Heart left ventricle (tissue), 16 donors: ENCODE measurements around the gene TRRAP. TPM values are rescaled to one million over a fixed set of nuclear protein-coding genes. Genes with fewer than 3 reads are reported as not detected.

Source experiments
- ATAC-seq, 4 donors: fragments of 200-7000 bp; cut with Tn5 transposase; one replicate each; pipeline ENCODE4 v1.9.1; 2020 to 2022; ENCODE audit warnings: moderate library complexity in 4 of 4, mild to moderate bottlenecking in 3 of 4, moderate number of reproducible peaks in 1 of 4
- DNase-seq, 5 donors: peaks; one replicate each; pipeline ENCODE4 v3.0.0-alpha.2; 2020
- H3K27ac ChIP-seq, 12 donors: fragments of 200-600 bp; sonication (generic) in 4 of 12; one replicate each; pipeline versions ENCODE4 v1.5.0 to v1.8.0; 2016 to 2022; ENCODE audit warnings: mild to moderate bottlenecking in 2 of 12
- H3K27me3 ChIP-seq, 9 donors: fragments of 200-600 bp; sonication (generic) in 2 of 9; one replicate each; pipeline versions ENCODE4 v1.5.1 to v1.8.0; 2016 to 2022; ENCODE audit warnings: mild to moderate bottlenecking in 3 of 9
- H3K36me3 ChIP-seq, 9 donors: fragments of 200-600 bp; sonication (generic) in 2 of 9; one replicate each; pipeline versions ENCODE4 v1.5.0 to v1.8.0; 2018 to 2022; ENCODE audit warnings: mild to moderate bottlenecking in 2 of 9
- H3K4me1 ChIP-seq, 12 donors: fragments of 200-600 bp; sonication (generic) in 4 of 12; one replicate each; pipeline versions ENCODE4 v1.5.0 to v1.8.0; 2016 to 2022; ENCODE audit warnings: mild to moderate bottlenecking in 3 of 12
- H3K4me3 ChIP-seq, 12 donors: fragments of 200-600 bp; sonication (generic) in 4 of 12; one replicate each; pipeline versions ENCODE4 v1.5.0 to v1.8.0; 2017 to 2022; ENCODE audit warnings: mild to moderate bottlenecking in 9 of 12, moderate library complexity in 4 of 12
- H3K9me3 ChIP-seq, 12 donors: fragments of 200-600 bp; sonication (generic) in 4 of 12; one replicate each; pipeline versions ENCODE4 v1.5.0 to v1.8.0; 2016 to 2022; ENCODE audit warnings: mild to moderate bottlenecking in 1 of 12
- CTCF ChIP-seq, 12 donors: fragments of 200-600 bp; sonication (generic) in 4 of 12; IDR thresholded peaks; one replicate each; pipeline versions ENCODE4 v1.5.0 to v1.8.0; 2018 to 2022; ENCODE audit warnings: antibody characterized with exemption in 12 of 12, mild to moderate bottlenecking in 5 of 12
- POLR2A ChIP-seq, 2 donors: fragments of 450-650 bp; IDR thresholded peaks; one replicate each; pipeline ENCODE4 v1.6.1; 2017; ENCODE audit warnings: antibody characterized with exemption in 2 of 2, mild to moderate bottlenecking in 2 of 2, moderate library complexity in 2 of 2
- WGBS, 4 donors: extraction: QIAGEN DNeasy Blood & Tissue Kit in 2 of 4; methylation state at CpG; one replicate each; pipeline versions ENCODE4 v1.1.5 to v1.1.7; 2013 to 2018; 5-methylcytosine and 5-hydroxymethylcytosine counted together
- intact Hi-C, 10 donors: fragments of 100-400 bp; cut with DNase I; formaldehyde crosslinking; loops; one replicate each; pipeline versions ENCODE4 v1.11.1 to v1.14.2; 2022
- polyA plus RNA-seq, 2 donors: library from polyadenylated mRNA; stranded (reverse); fragments of 200-250 nt; gene quantifications; one replicate each; pipeline ENCODE4 v1.2.3, GENCODE V29; 2013
- total RNA-seq, 9 donors: library from RNA; depleted of rRNA in 2 of 9; stranded (reverse); fragments of >200 nt in 2 of 9; fragmentation: NEBNext Ultra II Directional in 3 of 9; extraction: Animal tissue kit (Norgen Biotek cat#: 25700) in 3 of 9; gene quantifications; one replicate each; pipeline versions ENCODE4 v1.1.0 to v1.2.4, GENCODE V29; 2016 to 2023
- donor health status: ischemic (EF 13 %, LVEDD 7.1; RV severe dilation, severe dysfunction).
- donor health status: healthy with polysubstance abuse.
- donor health status: DM: no; HTN: yes; CAD: no.
- donor health status: DM: no; HTN: no; CAD: no.
- donor health status: ischemic (EF 25% LVEDD 6.9; RV normal size, moderate dysfunction).
- donor health status: ischemic (EF 25% LVEDD 5.7; RV mildly dilated, moderate dysfunction).
- donor health status: healthy.
- donor health status: DM: yes; HTN: yes; CAD: no.
- donor health status: ischemic (EF 35%, LVEDD 5.7; RV mildly dilated, moderate dysfunction).
- donor health status: nonischemic (EF 11% LVEDD 7.7; RV severe dilation, severe dysfunction).
- donor health status: DM: yes; HTN: yes; CAD: no.
- donor health status: PGD.
- donor health status: ischemic (EF 29% LVEDD 5.4; RV normal size, mild dysfunction).
- donor health status: nonischemic (EF 23%, LVEDD 6.1; RV moderate dilation, normal function).

TRRAP gene
- total and polyA plus RNA-seq, 11 donors, result 9.2 to 29.6 (median 21.6) TPM

DNA sequence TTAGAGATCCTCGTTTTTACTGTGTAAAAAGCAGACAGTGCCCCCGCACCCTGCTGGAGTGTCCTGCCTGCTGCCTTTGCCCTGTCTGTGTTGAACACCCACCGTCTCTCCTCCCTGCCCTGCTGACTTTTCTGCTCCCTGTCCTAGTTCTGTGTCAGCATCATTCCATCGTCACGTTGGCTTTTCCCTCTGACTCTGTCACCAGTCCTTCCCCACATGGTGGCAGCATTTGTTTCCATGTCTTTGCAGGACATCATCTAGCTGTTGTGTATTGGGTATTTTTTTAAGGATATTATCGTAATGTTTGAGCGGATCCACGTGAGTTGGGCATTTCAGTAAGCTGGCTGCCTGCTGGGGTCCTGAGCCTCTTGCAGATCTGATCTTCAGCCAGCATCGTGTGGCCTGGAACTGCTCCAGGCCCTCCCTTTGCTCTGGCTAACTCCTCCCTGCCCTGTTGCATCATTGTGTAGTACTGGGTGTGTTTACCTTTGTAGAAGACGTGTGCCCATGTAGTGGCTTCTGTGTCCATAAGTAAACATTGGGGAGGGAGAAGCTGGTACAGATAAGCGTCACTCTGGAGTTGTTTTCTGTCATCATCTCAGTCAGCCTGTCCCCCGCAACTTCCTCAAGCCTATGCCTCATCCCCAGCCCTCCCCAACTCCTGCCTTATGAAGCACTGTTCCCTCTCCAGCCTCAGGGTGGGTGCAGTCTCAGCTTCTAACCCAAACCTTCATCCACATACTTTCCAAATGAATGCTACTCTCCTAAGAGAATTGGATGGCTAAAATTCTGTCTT, 44.3 kb downstream of the TRRAP start:
- Histone ChIP-seq H3K4me3 (no peak overlapping the region), H3K9me3 (no peaks in the 10 kb centered on the region), H3K27ac (no peak overlapping the region), H3K36me3 (peaks cover 0 to 100% (median 100%) of the 10 kb centered on the region in 9 donors), H3K4me1 (peaks cover 0 to 9% (median 0%) of the 10 kb centered on the region in 12 donors), H3K27me3 (no peaks in the 10 kb centered on the region)
- TF ChIP-seq POLR2A (IDR thresholded peaks at IDR 0.05) (no peak), CTCF (IDR thresholded peaks at IDR 0.05) (peak in 5 of 12 donors; percentile 17 to 34 (median 24))
- ATAC-seq (peak; percentile 47 to 67 (median 59)), DNase-seq (no peak)
- intact Hi-C loops, result loop anchor here in 1 of 10 donors (10.0 kb wide), 1 partner anchor 52 kb away; no protein-coding TSS in a partner anchor
- 69 to 76% (median 73%) methylated on average over 12 of the region's 12 CpGs for WGBS, 4 donors

- DNase-seq (no peak), ATAC-seq (no peak)
- peaks cover 2 to 100% (median 100%) of the 10 kb centered on the region in 9 donors for H3K36me3 ChIP-seq
- no peak overlapping the region for H3K4me3 ChIP-seq
- intact Hi-C loops, result loop anchor here in 1 of 10 donors (10.0 kb wide), 1 partner anchor 51 kb away; no protein-coding TSS in a partner anchor
- no peaks in the 10 kb centered on the region for H3K9me3 ChIP-seq
- no peaks in the 10 kb centered on the region for H3K27me3 ChIP-seq
- no peak overlapping the region for H3K27ac ChIP-seq
- TF ChIP-seq CTCF (IDR thresholded peaks at IDR 0.05) (no peak), POLR2A (IDR thresholded peaks at IDR 0.05) (no peak)
- H3K4me1 ChIP-seq, result peaks cover 0 to 9% (median 0%) of the 10 kb centered on the region in 12 donors
- WGBS, 4 donors, result 84 to 96% (median 94%) methylated on average over 5 of the region's 5 CpGs
Measured at GRCh38 chr7:98923512-98923911, 45.2 kb downstream of the TRRAP start.

DNA sequence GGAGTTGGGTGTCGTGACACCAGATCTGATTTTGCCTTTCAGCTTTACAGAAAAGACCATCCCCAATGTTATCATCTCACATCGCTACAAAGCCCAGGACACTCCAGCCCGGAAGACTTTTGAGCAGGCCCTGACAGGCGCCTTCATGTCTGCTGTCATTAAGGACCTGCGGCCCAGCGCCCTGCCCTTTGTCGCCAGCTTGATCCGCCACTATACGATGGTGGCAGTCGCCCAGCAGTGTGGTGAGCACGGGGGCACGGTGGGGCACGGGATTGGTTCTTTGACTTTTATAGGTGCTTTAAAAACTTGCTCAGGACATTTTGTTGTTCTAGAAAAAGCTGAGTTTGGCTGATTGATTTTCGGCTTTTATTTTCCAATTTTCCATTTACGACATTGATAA, 48.8 kb downstream of the TRRAP start:
- ATAC-seq, result no peak
- intact Hi-C loops, result loop anchor here in 1 of 10 donors (10.0 kb wide), 1 partner anchor 48 kb away; no protein-coding TSS in a partner anchor
- H3K4me3 ChIP-seq, result no peak overlapping the region
- H3K9me3 ChIP-seq, result no peaks in the 10 kb centered on the region
- peaks cover 0 to 8% (median 0%) of the 10 kb centered on the region in 12 donors for H3K4me1 ChIP-seq
- H3K27ac ChIP-seq, result no peak overlapping the region
- no peaks in the 10 kb centered on the region for H3K27me3 ChIP-seq
- DNase-seq, result no peak
- WGBS, 4 donors, result 96 to 97% (median 97%) methylated on average over 15 of the region's 15 CpGs
- TF ChIP-seq POLR2A (IDR thresholded peaks at IDR 0.05), result no peak
- TF ChIP-seq CTCF (IDR thresholded peaks at IDR 0.05), result no peak
- peaks cover 2 to 100% (median 100%) of the 10 kb centered on the region in 9 donors for H3K36me3 ChIP-seq

GRCh38 chr7:98930464-98930863, 52.1 kb downstream of the TRRAP start:
- no peak overlapping the region for H3K4me3 ChIP-seq
- H3K9me3 ChIP-seq, result no peaks in the 10 kb centered on the region
- no peak for DNase-seq
- H3K27ac ChIP-seq, result no peak overlapping the region
- no peak for ATAC-seq
- no peak for TF ChIP-seq CTCF (IDR thresholded peaks at IDR 0.05)
- no peak for TF ChIP-seq POLR2A (IDR thresholded peaks at IDR 0.05)
- intact Hi-C loops, result loop anchor here in 1 of 10 donors (10.0 kb wide), 1 partner anchor 64 kb away; no protein-coding TSS in a partner anchor
- 93 to 96% (median 95%) methylated on average over 10 of the region's 10 CpGs for WGBS, 4 donors
- no peaks in the 10 kb centered on the region for H3K27me3 ChIP-seq
- H3K4me1 ChIP-seq, result no peaks in the 10 kb centered on the region
- H3K36me3 ChIP-seq, result peaks cover 2 to 100% (median 100%) of the 10 kb centered on the region in 9 donors
